Measurements from ENCODE around the gene PNMA8C. TPM values are rescaled to one million over a fixed set of nuclear protein-coding genes. Genes with fewer than 3 reads are reported as not detected.
"Not testable (repeated sequence)": the region's sequence is repeated elsewhere in the genome, so short reads cannot be mapped to it uniquely, and the experiment has no call there.

Gene PNMA8C
- total RNA-seq, 6 experiments from 2014 or later = 0.05 to 0.09 (median 0.07) TPM; not detected in 3

DNA sequence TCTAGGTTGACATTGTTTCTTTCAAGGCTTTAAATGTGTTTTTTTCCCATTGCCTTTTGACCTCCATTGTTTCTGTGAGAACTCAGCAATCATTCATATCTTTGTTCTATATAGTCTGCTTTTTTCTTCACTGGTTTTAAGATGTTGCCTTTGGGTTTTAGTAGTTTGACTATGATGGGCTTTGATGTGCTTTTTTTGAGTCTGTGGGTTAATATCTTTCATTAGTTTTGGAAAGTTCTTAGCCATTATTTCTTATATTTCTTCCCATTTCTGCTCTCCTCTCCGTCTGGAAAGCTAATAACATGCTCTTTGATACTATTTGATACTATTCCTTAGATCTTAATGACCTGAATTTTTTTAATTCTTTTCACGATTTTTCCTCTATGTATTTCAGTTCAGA is 48.0 kb downstream of the PNMA8C start:
- H3K36me3 Mint-ChIP-seq (ENCODE audit: low read depth) = peaks cover 37% of the 10 kb centered on the region
- peaks cover 55% of the 10 kb centered on the region for H3K4me1 Mint-ChIP-seq (ENCODE audit: low read depth)
- TF ChIP-seq, protein P1, sequence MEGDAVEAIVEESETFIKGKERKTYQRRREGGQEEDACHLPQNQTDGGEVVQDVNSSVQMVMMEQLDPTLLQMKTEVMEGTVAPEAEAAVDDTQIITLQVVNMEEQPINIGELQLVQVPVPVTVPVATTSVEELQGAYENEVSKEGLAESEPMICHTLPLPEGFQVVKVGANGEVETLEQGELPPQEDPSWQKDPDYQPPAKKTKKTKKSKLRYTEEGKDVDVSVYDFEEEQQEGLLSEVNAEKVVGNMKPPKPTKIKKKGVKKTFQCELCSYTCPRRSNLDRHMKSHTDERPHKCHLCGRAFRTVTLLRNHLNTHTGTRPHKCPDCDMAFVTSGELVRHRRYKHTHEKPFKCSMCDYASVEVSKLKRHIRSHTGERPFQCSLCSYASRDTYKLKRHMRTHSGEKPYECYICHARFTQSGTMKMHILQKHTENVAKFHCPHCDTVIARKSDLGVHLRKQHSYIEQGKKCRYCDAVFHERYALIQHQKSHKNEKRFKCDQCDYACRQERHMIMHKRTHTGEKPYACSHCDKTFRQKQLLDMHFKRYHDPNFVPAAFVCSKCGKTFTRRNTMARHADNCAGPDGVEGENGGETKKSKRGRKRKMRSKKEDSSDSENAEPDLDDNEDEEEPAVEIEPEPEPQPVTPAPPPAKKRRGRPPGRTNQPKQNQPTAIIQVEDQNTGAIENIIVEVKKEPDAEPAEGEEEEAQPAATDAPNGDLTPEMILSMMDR (IDR thresholded peaks at IDR 0.05) = no peak
- H3K4me3 Mint-ChIP-seq = peak overlapping the region; percentile 72; the same call in 1 of the 2 replicates
- H3K27ac Mint-ChIP-seq = peak overlapping the region; percentile 89
- no peaks in the 10 kb centered on the region for H3K9me3 Mint-ChIP-seq
- no peak for DNase-seq
- no peaks in the 10 kb centered on the region; the same call in 1 of the 2 replicates for H3K27me3 Mint-ChIP-seq (ENCODE audit: insufficient read depth)

DNA sequence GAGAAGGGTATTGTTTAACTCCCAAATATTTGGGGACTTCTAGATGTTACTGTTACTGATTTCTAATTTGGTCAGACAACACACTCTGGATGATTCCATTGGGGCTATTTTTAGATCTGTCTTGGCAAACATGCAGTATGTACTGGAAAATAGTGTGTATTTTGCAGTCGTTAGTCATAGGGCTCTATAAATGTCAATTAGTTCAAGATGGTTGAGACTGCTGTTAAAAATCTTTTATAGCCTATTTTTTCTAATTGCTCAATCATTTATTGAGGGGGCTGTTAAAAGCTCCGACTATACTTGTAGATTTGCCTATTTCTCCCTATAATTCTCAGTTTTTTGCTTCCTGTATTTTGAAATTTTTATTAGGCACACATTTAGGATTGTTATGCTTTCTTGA is 50.5 kb downstream of the PNMA8C start:
- H3K4me3 Mint-ChIP-seq = peak overlapping the region; percentile 72
- peaks cover 68% of the 10 kb centered on the region for H3K4me1 Mint-ChIP-seq (ENCODE audit: low read depth)
- peak; percentile 89 for DNase-seq
- H3K36me3 Mint-ChIP-seq (ENCODE audit: low read depth) = peaks cover 37% of the 10 kb centered on the region
- peak overlapping the region; percentile 89 for H3K27ac Mint-ChIP-seq
- H3K27me3 Mint-ChIP-seq (ENCODE audit: insufficient read depth) = no peaks in the 10 kb centered on the region
- no peaks in the 10 kb centered on the region for H3K9me3 Mint-ChIP-seq
- TF ChIP-seq, protein P1 (IDR thresholded peaks at IDR 0.05) = no peak

DNA sequence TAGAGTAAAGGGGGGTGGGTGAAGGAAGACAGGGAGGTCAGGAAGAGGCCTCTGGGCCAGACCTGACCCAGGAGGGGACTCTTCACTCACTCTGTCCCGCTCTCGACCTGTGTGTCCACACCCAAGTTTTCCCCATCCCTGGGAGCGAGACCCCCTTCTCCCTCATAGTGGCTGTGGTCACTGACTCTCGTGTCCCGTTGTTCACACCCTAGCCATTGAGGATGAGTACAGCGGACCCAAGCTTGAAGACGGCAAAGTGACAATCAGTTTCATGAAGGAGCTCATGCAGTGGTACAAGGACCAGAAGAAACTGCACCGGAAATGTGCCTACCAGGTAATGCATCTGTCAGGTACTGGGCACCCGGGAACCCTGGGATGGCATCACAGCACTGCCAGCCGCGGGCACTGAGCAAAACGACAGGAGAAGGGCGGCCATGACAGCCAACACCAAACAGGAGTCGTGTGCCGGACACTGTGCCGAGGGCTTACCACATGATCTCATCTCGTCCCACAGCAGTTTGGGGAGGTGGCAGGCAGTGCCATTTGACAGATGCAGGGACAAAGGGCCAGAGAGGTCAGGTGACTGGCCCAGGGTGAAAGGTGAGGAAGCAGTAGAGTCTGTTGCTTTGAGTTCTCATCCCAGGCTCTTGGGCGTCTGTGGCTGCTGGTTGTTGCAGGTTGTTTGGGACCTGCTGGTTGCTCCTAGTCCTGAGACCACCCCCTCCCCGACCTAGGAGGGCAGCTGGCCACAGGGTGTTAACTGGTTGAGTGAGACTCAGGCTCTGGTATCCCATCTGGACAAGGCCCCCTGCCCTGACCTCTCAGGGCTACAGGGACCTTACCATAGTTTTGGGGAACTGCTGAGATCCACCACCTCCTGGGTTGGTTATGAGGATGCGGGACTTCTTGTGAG is 52.2 kb downstream of the PNMA8C start:
- DNase-seq = no peak
- H3K4me3 Mint-ChIP-seq = no peak overlapping the region
- TF ChIP-seq, protein P1 (IDR thresholded peaks at IDR 0.05) = no peak
- peaks cover 86% of the 10 kb centered on the region for H3K4me1 Mint-ChIP-seq (ENCODE audit: low read depth)
- H3K27ac Mint-ChIP-seq = peak overlapping the region; percentile 89
- H3K9me3 Mint-ChIP-seq = no peaks in the 10 kb centered on the region
- no peaks in the 10 kb centered on the region for H3K27me3 Mint-ChIP-seq (ENCODE audit: insufficient read depth)
- peaks cover 37% of the 10 kb centered on the region for H3K36me3 Mint-ChIP-seq (ENCODE audit: low read depth)

DNA sequence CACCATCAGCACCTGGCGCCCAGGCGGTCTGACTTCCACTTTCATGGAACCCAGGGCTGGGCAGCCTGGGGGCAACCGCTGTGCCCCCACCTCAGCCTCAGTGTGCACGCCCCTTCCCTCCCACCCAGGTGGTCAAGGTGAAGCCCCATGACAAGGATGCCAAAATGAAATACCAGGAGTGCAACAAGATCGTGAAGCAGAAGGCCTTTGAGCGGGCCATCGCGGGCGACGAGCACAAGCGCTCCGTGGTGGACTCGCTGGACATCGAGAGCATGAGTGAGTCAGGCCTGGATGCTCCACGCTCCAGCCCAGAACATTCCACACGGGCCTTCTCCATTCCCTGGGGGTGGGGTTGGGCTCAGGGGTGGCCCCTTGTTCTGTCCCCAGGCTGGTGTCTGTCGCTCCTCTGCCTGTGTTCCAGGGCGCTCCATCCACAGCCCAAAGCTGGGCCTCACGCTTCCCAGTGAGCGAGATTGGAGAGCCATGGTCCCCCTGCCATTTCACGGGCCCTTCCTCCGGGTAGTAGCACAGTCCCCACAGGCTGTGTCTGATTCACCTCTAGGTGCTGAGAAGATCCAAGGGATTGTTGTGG is 53.2 kb downstream of the PNMA8C start:
- peak overlapping the region; percentile 12 for H3K27ac Mint-ChIP-seq
- H3K4me3 Mint-ChIP-seq; DNase-seq; H3K27me3 Mint-ChIP-seq (ENCODE audit: insufficient read depth); H3K9me3 Mint-ChIP-seq: not testable (repeated sequence)
- H3K4me1 Mint-ChIP-seq (ENCODE audit: low read depth) = peaks cover 83% of the 10 kb centered on the region
- peaks cover 30% of the 10 kb centered on the region for H3K36me3 Mint-ChIP-seq (ENCODE audit: low read depth)

Other genes with a start within 250 kb of the PNMA8C start
- not detected for gene IGFL1, start 199.2 kb downstream of the PNMA8C start, total RNA-seq (2021; fragmentation: NEBNext Ultra II Directional; extraction: Animal tissue kit (Norgen Biotek cat#: 25700))
- gene HIF3A, start 131.9 kb downstream of the PNMA8C start, total RNA-seq (2021; fragmentation: NEBNext Ultra II Directional; extraction: Animal tissue kit (Norgen Biotek cat#: 25700)) = 1 to 10 TPM in 4 of 6 experiments, under 1 TPM in 2; 0.14 to 3.3 (median 2.1) TPM
- gene PPP5C, start 81.8 kb downstream of the PNMA8C start, total RNA-seq (2021; fragmentation: NEBNext Ultra II Directional; extraction: Animal tissue kit (Norgen Biotek cat#: 25700)) = 10 to 100 TPM; 62.8 to 80.6 (median 76.3) TPM
- 10 to 100 TPM in 4 of 6 experiments, 1 to 10 TPM in 2; 6.3 to 10.6 (median 10.2) TPM for gene CCDC8, start 15.4 kb downstream of the PNMA8C start, total RNA-seq (2021; fragmentation: NEBNext Ultra II Directional; extraction: Animal tissue kit (Norgen Biotek cat#: 25700))
- gene PNMA8A, start 42.6 kb upstream of the PNMA8C start, total RNA-seq (2021; fragmentation: NEBNext Ultra II Directional; extraction: Animal tissue kit (Norgen Biotek cat#: 25700)) = 10 to 100 TPM in 2 of 6 experiments, 1 to 10 TPM in 4; 8.6 to 13.1 (median 9.2) TPM
- gene PNMA8B, start 66.9 kb upstream of the PNMA8C start, total RNA-seq (2021; fragmentation: NEBNext Ultra II Directional; extraction: Animal tissue kit (Norgen Biotek cat#: 25700)) = under 1 TPM in 4 of 6 experiments, not detected in 2; 0.02 to 0.17 (median 0.07) TPM
- 100 to 1,000 TPM; 445 to 561 (median 538) TPM for gene CALM3, start 172.4 kb upstream of the PNMA8C start, total RNA-seq (2021; fragmentation: NEBNext Ultra II Directional; extraction: Animal tissue kit (Norgen Biotek cat#: 25700))
- gene PTGIR, start 196.2 kb upstream of the PNMA8C start, total RNA-seq (2021; fragmentation: NEBNext Ultra II Directional; extraction: Animal tissue kit (Norgen Biotek cat#: 25700)) = 10 to 100 TPM; 16.0 to 26.6 (median 17.9) TPM
- gene GNG8, start 207.3 kb upstream of the PNMA8C start, total RNA-seq (2021; fragmentation: NEBNext Ultra II Directional; extraction: Animal tissue kit (Norgen Biotek cat#: 25700)) = not detected
- gene DACT3, start 232.2 kb upstream of the PNMA8C start, total RNA-seq (2021; fragmentation: NEBNext Ultra II Directional; extraction: Animal tissue kit (Norgen Biotek cat#: 25700)) = 10 to 100 TPM; 12.6 to 17.2 (median 15.5) TPM

Measured in HFFc6 (cell line).